Measurements from ENCODE around the gene CTNNA2.

CTNNA2 gene

DNA sequence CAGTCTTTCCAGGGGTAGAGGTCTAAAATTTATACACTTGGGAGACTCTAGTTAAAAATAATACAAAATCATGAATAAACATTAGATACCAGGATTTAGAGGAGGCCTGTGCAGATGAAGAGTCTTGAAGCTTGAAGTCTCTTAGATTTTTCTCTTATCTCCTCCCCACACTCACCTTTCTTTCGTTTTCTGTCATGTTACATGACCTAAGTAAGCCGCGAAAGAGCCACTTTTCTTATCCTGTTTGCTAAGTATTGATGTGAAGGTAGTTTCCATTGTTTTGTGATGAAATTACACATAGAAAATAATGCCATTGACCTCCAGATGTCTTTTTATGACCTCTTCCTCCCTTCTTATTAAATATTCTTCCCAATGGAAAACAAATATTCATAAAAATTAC lies 423.9 kb downstream of the CTNNA2 start:
- DNase-seq = no peak

DNA sequence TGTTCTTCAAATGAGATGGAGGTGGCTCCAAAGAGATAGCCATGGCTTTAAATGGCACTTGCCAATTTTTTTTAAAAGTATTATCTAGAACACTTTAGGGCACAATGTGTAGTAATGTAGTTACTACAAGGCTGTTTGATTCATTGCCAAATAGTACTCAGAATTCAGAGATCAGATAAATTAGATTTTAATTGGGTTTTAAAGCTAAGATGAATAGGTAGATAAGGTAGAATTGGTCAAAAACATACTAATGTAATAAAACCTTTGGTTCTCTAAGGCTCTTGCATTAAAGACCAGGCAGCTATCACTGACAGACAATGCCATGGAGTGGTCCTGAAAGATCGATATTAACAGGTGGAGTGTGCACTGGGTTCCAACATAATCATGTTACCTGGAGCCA lies 425.8 kb downstream of the CTNNA2 start:
- DNase-seq = no peak

DNA sequence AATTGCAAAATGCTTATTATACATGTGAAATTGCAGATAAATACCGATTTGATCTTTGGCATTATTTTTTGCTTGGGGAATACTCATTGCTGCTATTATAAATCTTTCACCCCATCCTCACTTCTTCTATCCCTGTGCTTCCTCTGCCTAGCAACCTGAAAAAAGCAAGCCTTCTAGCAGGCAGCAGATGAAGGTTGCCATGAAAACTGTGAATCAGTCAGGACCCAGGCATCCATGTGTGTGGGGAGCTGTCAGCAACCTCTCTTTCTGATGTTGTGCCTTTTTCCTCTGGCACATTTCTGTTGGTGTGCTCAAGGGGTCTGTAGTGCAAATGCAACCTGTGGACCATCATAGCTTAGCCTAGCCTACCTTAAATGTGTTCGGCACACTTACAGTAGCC lies 427.5 kb downstream of the CTNNA2 start:
- DNase-seq = no peak

DNA sequence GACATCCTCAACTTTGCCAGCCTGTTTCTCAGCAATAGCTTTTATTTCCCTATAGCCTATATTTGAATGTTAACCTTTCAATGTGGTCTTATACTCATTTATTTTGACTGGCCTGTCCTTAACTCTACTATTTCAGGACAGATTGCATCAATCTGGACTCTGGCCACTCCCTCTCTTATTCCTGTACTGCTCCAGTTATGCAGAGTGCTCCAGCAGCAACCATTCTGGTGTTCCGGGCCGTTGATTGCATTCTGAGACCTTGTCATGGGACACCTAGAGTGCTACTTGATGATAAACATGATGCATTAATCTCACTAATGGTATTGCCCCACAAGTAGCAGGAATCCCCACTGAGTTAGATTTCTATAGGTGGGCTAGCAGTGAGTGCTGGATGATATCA lies 428.3 kb downstream of the CTNNA2 start:
- DNase-seq = no peak

DNA sequence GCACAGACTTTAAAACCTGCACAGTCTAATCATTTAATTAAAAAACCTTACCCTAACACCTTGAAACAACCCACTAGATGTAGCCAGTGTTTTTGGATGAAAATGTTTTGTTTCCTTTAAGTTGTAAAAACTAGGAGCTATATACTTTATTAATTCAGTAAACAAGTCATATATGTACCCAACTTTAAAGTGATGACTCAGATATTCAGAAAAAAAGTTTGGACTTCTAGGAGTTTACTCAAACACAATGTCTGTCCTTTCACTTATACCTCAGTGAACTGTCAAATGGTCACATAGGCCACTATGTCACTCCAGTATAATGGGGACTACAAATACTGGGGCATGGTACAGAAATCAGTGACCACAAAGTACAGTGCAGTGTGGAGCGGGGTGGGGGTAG lies 431.4 kb downstream of the CTNNA2 start:
- DNase-seq = no peak

DNA sequence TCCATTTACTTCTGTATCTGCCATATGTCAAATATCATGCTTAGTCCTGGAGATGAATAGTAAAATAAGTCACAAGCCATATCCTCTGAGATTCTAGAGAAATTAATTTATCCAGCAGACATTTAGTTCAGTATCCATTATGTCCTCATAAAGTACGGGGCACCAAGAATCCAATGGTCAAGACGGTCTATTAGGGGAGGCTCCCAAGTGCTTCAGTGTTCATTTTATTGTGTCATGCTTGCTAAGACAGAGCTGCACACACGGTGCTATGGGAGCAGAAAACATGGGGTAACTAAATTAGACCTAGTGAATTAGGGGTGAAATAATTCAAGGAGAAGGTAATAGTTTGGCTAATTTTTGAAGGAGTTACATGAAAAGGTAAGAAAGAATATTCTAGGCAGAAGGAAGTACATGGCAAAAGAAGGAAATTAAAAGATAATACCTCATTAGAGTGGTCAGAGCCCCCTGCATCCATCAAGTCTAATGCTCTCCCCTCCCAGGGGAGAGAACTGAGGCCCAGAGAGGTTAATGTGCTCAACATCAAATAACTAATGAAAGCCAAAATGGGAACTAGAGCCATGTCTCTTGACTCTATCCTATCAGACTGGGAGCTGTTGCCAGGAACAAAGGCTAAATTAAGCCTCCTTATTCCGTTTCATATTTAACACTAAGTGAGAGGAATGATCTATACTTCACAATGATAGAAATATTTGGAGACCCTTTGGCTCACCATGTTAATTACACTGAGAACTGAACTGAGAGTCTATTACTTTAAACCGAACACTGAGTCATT lies 433.0 kb downstream of the CTNNA2 start:
- no peak for DNase-seq

DNA sequence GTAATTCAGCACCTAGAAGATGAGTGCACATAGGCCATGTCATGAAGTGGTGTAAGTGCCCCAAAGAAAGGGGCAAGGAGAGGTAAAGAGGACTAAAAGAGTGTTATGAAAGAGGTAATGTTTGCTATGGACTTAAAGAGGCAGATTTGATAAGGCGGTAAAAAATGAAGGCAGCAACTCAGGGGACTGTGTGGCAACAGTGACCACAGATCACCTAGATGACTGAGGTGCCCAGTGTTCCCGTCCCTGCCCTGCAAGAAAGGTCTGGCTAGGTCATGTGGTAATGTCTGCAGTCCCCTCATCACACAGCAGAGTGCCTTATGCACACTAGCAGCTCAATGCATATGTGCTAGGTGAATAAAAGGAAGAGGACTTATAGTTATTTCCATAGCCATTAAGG lies 434.9 kb downstream of the CTNNA2 start:
- no peak for DNase-seq

DNA sequence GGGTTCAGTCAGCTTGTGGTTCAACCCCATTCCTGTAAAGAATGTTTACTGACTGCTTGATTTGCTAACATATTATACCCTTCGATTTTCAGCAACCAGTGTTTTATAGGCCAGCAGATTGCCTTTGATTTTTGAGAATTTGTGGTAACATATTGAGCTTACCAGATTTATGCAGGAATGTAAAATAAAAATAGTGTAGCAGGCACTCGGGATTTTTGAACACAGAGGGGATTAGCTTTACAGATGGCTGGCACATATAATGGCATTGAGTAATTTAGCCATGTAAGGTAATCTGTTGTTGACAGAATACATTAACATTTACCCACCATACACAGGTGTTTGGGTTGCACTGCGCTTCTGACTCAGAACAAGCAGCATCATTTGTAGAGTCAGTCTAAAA lies 437.7 kb downstream of the CTNNA2 start:
- DNase-seq = no peak

DNA sequence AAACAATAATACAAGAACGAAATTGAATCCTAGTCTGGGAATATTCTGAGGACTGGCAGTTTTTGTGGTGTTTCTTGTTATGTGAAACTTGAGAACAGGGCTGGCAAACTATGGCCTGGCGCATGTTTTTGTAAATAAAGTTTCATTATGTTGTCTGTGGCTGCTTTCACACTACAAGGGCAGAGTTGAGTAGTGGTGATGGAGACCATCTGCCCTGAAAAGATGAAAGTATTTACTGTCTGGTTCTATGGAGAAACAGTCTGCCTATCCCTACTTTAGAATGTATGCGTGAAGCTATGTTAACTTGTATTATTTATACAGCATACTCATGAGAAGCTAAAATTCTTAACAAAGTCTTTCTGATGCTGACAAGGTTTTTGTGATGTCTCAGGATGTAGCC lies 439.8 kb downstream of the CTNNA2 start:
- DNase-seq = no peak

DNA sequence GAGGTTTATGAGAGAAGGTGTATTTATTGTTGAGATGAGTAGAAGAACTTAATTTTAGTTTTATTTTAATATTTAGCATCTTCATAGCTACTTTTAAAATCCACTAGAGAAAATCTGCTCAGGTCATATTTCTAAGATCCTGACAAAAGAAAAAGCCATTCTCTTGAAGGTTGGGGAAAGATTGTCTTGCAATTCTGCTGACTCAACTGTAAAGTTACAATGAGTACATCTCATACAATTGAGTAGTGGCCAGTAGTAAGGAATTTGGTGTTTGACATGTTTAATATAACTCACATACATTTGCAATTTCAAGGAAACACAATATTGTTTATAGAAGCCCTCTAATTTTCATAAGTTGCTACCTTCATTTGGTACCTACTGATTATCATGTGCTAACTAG lies 447.2 kb downstream of the CTNNA2 start:
- no peak for DNase-seq

DNA sequence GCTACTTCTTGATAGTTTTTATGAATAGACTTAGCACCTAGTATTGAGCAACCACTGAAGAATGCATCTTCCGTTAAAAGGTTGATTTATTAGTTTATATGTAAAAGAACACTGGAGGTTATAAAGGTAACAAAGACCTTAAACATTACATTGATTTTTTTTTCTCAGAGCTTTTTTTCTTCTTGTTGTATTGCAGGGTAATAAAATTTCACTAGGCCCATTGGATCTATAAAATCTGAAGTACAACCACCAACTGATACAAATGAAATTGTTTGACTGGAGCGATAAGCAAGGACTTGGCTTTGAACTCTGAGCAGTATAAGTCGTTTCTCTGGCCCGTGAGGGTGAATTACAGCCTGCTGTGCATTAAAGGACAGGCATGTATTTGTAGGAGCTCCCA lies 447.7 kb downstream of the CTNNA2 start:
- DNase-seq = no peak

DNA sequence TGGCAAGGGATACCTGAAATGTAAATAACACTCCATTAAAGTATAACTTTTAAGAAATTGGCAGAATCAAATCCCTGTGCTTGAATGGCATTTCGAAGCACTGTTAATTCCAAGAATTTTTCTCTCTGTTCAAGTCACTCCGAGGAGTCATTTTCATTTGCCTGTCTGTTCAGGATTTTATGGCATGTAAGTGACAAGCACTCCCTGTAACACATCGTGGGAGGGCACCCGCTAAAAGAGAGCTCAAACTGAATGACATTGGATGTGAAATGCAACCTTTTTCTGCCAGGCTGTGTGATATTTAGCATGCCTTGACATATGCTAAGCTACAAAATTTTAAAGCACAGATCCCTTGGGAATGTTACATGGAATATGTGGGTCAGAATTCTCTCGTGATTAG lies 452.1 kb downstream of the CTNNA2 start:
- no peak for DNase-seq

DNA sequence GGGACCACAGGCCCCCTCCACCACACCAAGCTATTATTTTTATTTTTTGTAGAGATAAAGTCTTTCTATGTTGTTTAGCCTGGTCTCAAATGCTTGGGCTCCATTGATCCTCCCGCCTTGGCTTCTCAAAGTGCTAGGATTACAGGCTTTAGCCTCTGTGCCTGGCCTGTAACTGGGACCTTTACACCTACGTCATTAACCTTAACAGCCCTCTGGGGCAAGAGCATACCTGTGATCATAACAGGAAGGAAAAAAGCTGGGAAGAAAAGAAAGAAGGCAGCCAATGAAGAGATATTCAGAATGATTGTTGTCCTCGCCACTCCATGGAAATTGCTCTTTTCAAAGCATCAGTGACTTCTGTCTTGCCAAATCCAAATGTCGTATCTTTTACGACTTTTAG lies 453.5 kb downstream of the CTNNA2 start:
- DNase-seq = no peak

DNA sequence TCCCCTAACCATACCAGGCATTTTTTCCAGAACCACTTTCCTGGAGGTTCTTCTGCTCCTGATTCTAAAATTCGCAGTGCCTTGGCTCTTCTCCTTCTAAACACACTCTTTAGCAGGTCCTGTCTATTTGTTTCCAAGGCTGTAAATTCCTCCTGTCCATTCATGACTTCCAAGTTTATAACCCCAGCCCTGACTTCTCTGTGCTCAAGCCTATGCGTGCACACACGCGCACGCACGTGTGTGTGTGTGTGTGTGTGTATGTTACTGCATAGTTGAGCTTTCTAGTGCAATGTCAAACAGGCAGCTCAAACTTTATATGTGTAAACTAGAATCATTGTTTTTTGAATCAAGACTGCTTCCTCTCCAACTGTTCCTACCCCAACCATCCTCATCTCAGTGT lies 454.0 kb downstream of the CTNNA2 start:
- DNase-seq = no peak

DNA sequence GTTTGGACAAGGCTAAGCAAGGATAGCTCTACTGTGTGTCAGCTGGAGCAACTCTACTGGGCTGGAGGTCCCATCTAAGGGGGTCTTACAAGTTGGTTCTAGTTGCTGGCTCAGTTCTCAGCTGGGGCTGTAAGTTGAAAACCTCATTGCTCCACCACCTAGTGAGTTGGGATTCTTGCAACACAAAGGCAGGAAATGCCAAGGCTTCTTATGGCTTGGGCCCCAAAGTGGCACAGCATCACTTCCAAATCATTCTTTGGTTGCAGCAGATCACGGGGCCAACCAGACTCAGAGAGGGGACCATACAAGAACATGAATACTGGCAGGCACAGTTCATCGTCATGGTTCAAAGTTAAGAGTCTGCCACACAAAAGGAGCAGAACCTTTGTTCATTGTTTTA lies 459.0 kb downstream of the CTNNA2 start:
- no peak for DNase-seq

DNA sequence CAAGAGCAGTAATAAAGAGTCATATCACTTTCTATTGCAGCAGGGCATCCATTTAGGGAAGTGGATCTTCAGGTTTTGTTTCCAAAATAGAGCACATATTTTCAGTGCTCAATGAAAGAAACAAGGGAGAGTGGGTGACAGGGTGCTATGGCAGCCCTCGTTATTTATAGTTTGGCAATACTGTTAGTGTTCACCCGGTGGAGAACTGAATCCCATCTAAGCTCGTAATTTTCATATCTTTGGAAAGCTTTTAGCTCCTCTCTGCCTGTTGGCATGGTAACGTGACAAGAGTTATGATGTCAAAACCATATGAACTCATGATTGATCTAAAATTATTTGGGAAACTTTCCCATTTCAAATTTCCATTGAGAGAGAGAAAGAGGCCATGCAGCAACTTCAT lies 459.8 kb downstream of the CTNNA2 start:
- DNase-seq = no peak

DNA sequence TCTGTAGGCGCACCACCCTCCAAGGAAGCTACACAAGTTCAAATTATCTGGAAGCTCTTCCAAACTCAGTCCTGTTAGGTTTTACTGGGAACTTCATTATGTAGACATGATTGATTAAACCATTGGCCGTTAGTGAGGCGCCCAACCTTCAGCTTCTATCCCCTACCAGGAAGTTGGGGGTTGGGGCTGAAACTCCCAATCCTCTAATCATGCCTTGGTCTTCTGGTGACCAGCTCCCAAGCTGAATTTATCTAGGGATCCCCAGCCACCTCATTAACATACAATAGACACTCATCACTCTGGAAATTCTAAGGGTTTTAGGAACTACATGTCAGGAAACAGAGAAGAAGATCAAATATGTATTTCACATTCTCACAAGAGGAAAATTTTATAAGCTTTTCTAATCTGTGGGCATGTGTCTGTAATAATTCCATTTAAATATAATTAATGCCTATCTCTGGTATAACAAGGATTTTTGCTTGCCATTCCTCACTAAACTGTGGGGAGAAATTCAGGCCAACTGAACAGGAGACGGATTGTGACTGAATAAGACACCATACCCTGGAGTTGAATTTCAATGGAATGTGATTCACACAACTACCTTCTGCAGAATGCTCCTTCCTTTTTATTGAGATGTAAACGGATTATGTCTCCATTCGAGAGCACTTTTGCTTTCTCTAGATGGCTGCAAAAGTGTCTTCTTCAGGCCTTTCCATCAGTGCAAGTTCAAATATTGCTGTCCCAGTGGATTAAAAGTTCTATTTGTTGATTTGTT lies 463.1 kb downstream of the CTNNA2 start:
- DNase-seq = no peak

DNA sequence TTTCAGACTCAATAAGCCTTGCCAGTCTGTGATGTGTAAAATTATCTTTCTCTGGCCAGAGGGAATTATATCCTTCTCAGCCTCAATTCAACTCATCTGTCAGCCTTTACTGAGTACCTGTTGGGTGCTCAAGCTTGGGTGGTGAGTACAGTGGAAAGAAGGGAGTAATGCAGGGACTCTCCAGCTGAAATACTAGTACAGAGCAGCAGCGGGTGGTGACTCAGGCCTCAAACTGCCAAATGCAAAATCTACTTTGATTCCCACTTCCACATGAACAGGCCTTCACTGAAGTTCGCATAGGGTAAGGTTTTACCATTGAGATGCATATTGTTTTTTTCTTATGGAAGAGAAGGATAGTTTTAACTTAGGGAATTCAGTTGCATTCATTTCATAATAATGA lies 464.9 kb downstream of the CTNNA2 start:
- DNase-seq = no peak

DNA sequence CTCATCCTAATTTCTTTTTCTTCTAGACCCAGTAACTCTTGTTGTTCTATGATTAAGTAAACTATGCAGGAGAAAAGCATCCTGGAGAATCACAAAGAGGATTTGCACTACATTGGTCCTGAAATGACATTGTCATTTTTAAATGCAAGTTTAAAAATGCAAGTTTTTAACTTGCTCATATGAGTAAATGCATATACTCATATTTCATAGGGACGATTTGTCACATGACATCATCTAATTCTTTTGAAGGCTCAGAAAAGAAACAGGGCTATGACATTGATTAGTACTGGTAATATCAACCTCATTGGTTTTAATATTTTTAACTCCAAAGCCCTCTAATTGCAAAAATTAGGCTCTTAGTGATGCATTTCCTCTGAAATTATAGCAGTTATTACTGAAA lies 467.3 kb downstream of the CTNNA2 start:
- DNase-seq = no peak

DNA sequence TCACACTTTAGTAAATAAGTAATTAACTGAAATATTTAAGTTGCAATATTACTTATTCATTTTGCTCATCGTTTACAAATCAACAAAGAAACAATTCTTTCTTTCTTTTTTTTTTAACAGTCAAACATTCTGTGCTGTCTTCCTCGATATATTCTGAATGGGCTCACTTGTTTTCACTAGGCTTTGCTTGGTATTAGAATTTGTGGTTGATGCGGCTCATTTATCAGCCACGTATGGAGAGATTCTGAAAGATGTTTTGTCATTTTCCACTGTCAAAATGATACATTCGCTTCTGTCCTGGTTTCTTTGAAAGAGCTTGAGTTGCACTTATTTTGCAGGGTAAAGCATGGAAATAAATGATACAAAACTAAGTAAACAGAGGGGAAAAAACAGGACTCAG lies 468.0 kb downstream of the CTNNA2 start:
- DNase-seq = no peak

DNA sequence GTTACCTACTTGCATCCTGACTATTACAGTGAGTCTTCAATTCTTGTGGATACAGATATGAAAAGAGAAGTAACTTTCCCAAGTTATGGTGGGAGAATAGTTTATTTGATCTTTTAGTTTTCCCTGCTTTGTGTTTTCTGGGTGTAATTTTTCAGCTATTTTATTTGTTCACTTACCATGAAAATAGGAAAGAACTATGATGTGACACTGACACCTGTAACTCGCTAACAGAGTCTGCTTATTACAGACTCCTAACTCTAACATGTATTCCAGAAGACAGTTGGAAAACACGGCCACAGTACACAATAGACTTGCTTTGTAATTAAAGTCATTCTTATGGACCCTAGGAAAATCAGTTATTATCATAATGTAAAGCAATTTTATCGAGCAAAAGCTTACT lies 468.5 kb downstream of the CTNNA2 start:
- no peak for DNase-seq

DNA sequence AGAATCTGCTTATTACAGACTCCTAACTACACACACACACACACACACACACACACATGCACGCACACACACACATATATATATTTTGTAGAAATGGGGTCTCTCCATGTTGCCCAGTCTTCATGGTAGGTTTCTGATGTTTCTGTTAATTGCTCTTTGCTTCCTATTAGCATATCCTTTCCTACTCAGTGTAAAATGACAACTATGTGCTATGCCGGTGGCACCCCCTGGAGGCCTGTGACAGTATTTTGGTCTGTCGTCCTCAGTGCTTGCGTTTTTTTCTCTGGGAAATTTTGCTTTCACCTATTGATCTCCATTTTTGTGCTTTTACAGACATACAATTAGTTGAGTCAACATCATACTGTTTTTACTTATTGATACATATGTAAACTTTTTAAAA lies 469.6 kb downstream of the CTNNA2 start:
- no peak for DNase-seq

DNA sequence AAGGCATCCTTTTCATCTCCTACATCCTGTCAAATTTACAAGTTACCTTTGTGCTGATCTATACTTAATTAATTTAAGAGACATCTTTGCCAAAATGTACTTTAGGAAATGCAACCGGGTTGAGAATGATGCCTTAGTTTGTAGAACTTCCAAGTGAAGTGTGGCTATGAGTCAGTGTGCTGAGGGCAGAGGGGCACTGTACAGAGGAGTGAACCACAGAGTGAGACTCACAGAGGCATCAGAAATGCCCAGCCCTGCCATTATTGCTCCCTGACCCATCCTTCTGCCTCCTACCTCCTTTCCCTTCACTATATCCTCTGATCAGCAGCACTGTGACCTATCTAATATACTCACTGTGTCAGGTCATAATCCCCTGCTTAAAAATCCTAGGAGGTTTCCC lies 471.6 kb downstream of the CTNNA2 start:
- DNase-seq = no peak

DNA sequence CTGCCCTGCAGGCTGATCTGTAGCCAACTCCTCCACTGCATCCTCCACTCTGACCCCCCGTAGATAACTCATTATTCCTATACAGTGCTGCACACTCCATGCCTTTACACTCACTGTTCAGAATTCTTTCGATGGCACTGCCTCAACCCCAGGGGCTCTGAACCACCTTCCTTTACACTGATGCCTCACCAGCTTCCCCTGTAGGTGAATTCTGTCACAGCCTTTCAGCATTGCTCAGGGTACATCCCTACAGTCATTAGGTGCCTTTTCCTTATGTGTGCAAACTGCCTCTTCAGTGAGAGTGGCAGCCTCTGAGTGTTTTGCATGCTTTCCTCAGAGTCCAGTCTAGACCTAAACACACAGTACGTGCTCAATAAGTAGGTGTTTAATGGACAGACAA lies 472.3 kb downstream of the CTNNA2 start:
- no peak for DNase-seq

DNA sequence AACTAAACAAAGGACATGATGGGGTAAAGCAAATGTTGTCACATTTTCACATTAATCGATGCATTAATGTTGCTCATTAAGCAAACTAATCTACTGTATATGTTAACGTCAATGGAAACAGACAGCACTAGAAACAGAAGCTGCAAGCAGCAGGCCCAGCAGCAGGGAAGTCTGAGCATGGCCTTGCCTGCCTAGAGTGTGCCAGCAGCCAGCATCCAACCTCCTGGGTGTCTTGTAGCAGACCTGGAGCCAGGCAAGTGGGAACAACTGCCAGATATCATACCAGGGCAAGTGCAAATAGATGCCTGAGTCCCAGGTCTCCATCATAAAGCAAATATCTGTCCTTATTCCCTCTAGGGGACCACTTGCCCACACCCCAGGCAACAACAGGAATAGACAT lies 472.7 kb downstream of the CTNNA2 start:
- DNase-seq = no peak
